DND-41 (cell line): ENCODE measurements around the gene UBE2E1.
"Not testable (repeated sequence)": the region's sequence is repeated elsewhere in the genome, so short reads cannot be mapped to it uniquely, and the experiment has no call there.

Experiments
- ATAC-seq: fragments of 200-7000 bp; cut with Tn5 transposase; 3 replicates; pipeline ENCODE4 v1.9.1; 2021; ENCODE audit warnings: low read depth; ENCODE audit not compliant: insufficient read depth
- DNase-seq: peaks from one replicate; pipeline ENCODE4 v3.0.0-alpha.2; 2020
- H2AFZ ChIP-seq: 2 replicates; pipeline ENCODE4 v1.6.0; 2012; ENCODE audit warnings: low read depth, low read length
- H3K27ac ChIP-seq: 2 replicates; pipeline ENCODE4 v1.5.1; 2012; ENCODE audit warnings: low read length, inconsistent platforms
- H3K27me3 ChIP-seq: fragments of 200-600 bp; sonication (generic); 2 replicates; pipeline ENCODE4 v1.6.0; 2012; ENCODE audit warnings: low read length, mild to moderate bottlenecking, inconsistent platforms; ENCODE audit not compliant: insufficient read depth, poor library complexity
- H3K36me3 ChIP-seq: 2 replicates; pipeline ENCODE4 v1.5.1; 2012; ENCODE audit warnings: low read length, inconsistent platforms; ENCODE audit not compliant: insufficient read depth
- H3K4me1 ChIP-seq: 2 replicates; pipeline ENCODE4 v1.5.1; 2012; ENCODE audit warnings: mild to moderate bottlenecking, low read length; ENCODE audit not compliant: insufficient read depth
- H3K4me2 ChIP-seq: 2 replicates; pipeline ENCODE4 v1.6.0; 2012; ENCODE audit warnings: mild to moderate bottlenecking, moderate library complexity, low read length, inconsistent platforms; ENCODE audit not compliant: insufficient read depth
- H3K4me3 ChIP-seq, 2 experiments: fragments of 200-600 bp in 1 of 2; shearing (Covaris generic) in 1 of 2; 2 replicates each; pipeline ENCODE4 v1.5.1; 2012 to 2016; ENCODE audit warnings: inconsistent platforms in 2 of 2, low read length in 2 of 2, mild to moderate bottlenecking in 2 of 2, low read depth in 1 of 2, moderate library complexity in 1 of 2
- H3K79me2 ChIP-seq: 2 replicates; pipeline ENCODE4 v1.6.0; 2012; ENCODE audit warnings: low read length, inconsistent platforms; ENCODE audit not compliant: insufficient read depth
- H3K9ac ChIP-seq: 2 replicates; pipeline ENCODE4 v1.6.0; 2012; ENCODE audit warnings: low read depth, mild to moderate bottlenecking, inconsistent platforms, low read length, moderate library complexity
- H3K9me3 ChIP-seq: 2 replicates; pipeline ENCODE4 v1.5.1; 2012; ENCODE audit warnings: low read length, moderate library complexity, mild to moderate bottlenecking, inconsistent platforms; ENCODE audit not compliant: insufficient read depth, severe bottlenecking
- H4K20me1 ChIP-seq: 2 replicates; pipeline ENCODE4 v1.6.0; 2012; ENCODE audit warnings: low read length; ENCODE audit not compliant: insufficient read depth
- CTCF ChIP-seq: IDR thresholded peaks from 2 replicates; pipeline ENCODE4 v1.5.1; 2012; ENCODE audit warnings: borderline replicate concordance, low read length, moderate library complexity, mild to moderate bottlenecking; ENCODE audit not compliant: poor library complexity, severe bottlenecking; ENCODE audit errors: extremely low read depth
- EZH2 ChIP-seq: IDR thresholded peaks from 3 replicates; pipeline ENCODE4 v1.6.1; 2012; ENCODE audit warnings: borderline replicate concordance, low read depth, mild to moderate bottlenecking, moderate library complexity, low read length, inconsistent platforms; ENCODE audit not compliant: severe bottlenecking

The UBE2E1 gene

DNA sequence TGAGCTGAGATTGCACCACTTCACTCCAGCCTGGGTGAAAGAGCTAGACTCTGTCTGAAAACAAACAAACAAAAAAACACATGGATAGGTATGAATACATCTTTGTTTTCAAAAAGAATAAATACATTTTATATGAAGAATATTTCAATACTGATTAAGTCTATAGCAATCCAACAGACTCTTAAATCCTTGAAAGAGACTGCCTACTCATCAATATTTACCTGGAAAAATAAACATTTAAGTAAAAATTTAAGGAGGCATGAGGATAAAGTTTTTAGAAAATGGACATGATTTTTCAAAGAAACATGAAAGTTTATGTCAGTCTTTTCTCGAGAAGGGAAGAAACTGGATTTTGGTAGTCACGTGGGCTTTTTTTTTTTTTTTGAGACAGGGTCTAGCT, 105.6 kb downstream of the UBE2E1 start:
- Histone ChIP-seq H3K4me2 (no peak overlapping the region), H3K27ac (no peak overlapping the region), H3K9ac (no peak overlapping the region), H4K20me1 (no peaks in the 10 kb centered on the region), H3K4me3 (no peak overlapping the region), H2AFZ (no peak overlapping the region), H3K79me2 (peaks cover 5% of the 10 kb centered on the region; the same call in 1 of the 2 replicates), H3K36me3 (peaks cover 6% of the 10 kb centered on the region; the same call in 1 of the 2 replicates), H3K4me1 (peaks cover 17% of the 10 kb centered on the region), H3K27me3 (no peaks in the 10 kb centered on the region), H3K9me3 (no peaks in the 10 kb centered on the region)
- ATAC-seq: no peak
- TF ChIP-seq CTCF (no peak), EZH2 (no peak)
- no peak for DNase-seq

- not testable (repeated sequence) for H3K79me2 ChIP-seq, H3K27me3 ChIP-seq, ATAC-seq, H3K36me3 ChIP-seq, H3K4me2 ChIP-seq, H2AFZ ChIP-seq, H3K27ac ChIP-seq, H3K4me3 ChIP-seq, DNase-seq, H4K20me1 ChIP-seq, H3K9ac ChIP-seq, H3K9me3 ChIP-seq
- peaks cover 18% of the 10 kb centered on the region for H3K4me1 ChIP-seq
These were observed 106.6 kb downstream of the UBE2E1 start for GRCh38 chr3:23912335-23912734.

DNA sequence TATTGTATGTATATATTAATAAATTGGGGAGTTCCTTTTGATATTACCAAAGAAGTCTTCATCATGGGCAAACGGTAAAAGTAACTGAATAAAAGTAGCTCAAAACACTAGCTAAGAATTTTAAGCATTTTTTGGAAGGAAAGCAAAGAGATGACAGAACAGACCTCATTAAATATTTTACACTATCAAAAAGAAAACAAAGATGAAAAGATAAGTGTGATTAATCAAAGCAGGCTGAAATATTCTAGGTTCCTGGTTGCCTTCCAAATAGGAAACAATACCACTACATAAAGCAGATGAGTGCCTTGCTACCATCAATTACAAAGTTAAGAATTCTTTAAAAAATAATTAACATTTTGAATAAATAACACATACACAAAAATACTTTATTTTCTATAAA, 107.4 kb downstream of the UBE2E1 start:
- no peak overlapping the region for H3K4me2 ChIP-seq
- no peaks in the 10 kb centered on the region for H3K9me3 ChIP-seq
- H3K9ac ChIP-seq: no peak overlapping the region
- peaks cover 22% of the 10 kb centered on the region for H3K4me1 ChIP-seq
- ATAC-seq (no peak), DNase-seq (no peak)
- TF ChIP-seq CTCF: no peak
- TF ChIP-seq EZH2: no peak
- peaks cover 15% of the 10 kb centered on the region for H3K36me3 ChIP-seq
- H3K27ac ChIP-seq: no peak overlapping the region
- H4K20me1 ChIP-seq: peaks cover 9% of the 10 kb centered on the region
- H3K27me3 ChIP-seq: no peaks in the 10 kb centered on the region
- H3K4me3 ChIP-seq: no peak overlapping the region
- H2AFZ ChIP-seq: no peak overlapping the region
- peaks cover 18% of the 10 kb centered on the region for H3K79me2 ChIP-seq

DNA sequence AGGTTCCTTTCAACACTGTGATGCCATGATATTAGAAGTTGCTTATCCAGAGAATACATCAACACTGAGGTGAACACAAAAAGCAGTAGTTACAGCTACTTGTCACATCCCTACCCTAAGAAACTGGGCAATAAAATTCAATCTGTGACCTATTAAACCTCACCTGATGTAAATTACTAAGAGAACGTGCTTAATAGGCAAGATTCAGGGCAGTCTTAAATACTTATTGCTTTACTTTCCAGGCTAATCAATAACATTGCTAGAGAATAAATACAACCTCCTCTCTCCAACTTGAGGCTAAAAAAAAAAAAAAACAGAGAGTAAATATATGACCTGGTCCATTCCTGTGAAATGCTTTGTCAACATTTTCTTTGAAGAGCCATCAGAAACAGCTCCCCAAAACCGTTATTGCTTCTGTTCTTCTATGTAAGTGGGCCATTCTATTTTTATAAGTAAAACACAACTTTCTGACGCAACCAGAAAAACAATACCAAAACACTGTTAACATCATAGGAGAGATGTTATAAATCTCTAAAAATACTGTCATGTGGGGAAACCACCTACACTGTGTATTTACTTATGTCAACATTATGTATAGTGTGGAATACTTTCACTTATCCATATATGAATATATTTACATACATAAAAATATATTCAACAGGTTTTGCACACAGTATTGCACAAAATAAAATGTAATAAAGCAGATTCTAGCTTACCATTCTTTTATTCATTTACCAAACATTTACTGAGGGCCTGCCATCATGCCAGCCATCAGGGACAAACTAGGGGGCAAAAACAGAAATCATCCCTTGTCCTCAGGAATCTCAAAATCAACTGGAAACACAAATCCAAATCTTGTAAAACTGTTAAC, 108.4 kb downstream of the UBE2E1 start:
- Histone ChIP-seq H3K4me2 (no peak overlapping the region), H3K4me3 (no peak overlapping the region), H3K9me3 (no peaks in the 10 kb centered on the region), H3K79me2 (peaks cover 26% of the 10 kb centered on the region), H3K27ac (no peak overlapping the region), H3K4me1 (peaks cover 31% of the 10 kb centered on the region), H3K36me3 (peaks cover 23% of the 10 kb centered on the region), H2AFZ (no peak overlapping the region), H3K27me3 (no peaks in the 10 kb centered on the region), H3K9ac (no peak overlapping the region), H4K20me1 (peaks cover 18% of the 10 kb centered on the region)
- no peak for DNase-seq
- no peak for ATAC-seq
- TF ChIP-seq EZH2 (no peak), CTCF (no peak)
